Nephron (organoid): Measurements from ENCODE around the gene CCL14.

ENCODE experiments used
- H3K27ac Mint-ChIP-seq, 3 experiments: 2 replicates each; pipeline ENCODE4 v1.8.0; 2020; ENCODE audit warnings: mixed read lengths in 3 of 3, mild to moderate bottlenecking in 2 of 3, moderate library complexity in 1 of 3
- H3K27me3 Mint-ChIP-seq: 2 replicates; pipeline ENCODE4 v1.8.0; 2021; ENCODE audit warnings: low read depth, mild to moderate bottlenecking, moderate library complexity, mixed read lengths
- H3K36me3 Mint-ChIP-seq: 2 replicates; pipeline ENCODE4 v1.8.0; 2020; ENCODE audit warnings: low read depth, mixed read lengths
- H3K4me1 Mint-ChIP-seq: 2 replicates; pipeline ENCODE4 v1.8.0; 2020; ENCODE audit warnings: mixed read lengths
- H3K4me3 Mint-ChIP-seq, 3 experiments: 2 replicates each; pipeline ENCODE4 v1.8.0; 2020; ENCODE audit warnings: mild to moderate bottlenecking in 3 of 3, mixed read lengths in 3 of 3, moderate library complexity in 2 of 3
- H3K9me3 Mint-ChIP-seq: 2 replicates; pipeline ENCODE4 v1.8.0; 2020; ENCODE audit warnings: mixed read lengths
- TF ChIP-seq, protein P1 (sequence below), 3 experiments: fragments of 200-600 bp; sonication (generic); IDR thresholded peaks; one replicate each; pipeline ENCODE4 v1.5.0; 2021; ENCODE audit warnings: antibody characterized with exemption in 3 of 3; ENCODE audit not compliant: unreplicated experiment in 3 of 3

CCL14 gene

DNA sequence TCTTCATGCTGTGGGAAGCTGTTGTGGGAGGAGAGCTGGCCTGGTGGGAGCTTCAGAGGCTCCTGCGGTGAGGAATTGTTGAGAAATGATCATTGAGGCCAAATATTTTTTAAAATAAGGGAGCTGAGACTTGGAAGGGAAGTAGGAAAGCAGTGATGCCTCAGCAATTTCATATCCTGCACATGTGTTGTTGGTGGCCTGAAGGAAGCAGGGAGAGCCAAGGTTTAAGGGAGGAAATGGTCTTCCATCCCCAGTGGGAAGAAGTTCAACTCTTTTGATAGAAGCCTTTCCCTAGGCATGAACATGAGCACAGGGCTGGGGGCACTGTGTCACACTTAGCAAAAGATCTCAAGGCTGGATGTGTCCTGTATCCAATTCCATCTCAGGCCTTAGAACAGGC is at the start of gene CCL14:
TSS of gene CCL14 (minus strand) at position 87 of the 400 bp plus-strand sequence. CDS start at position 7, 80 bp downstream.
- Mint-ChIP-seq H3K27ac (peak within 1 kb of the TSS in 1 of 3 experiments; percentile 2), H3K9me3 (peaks cover 8% of the 10 kb centered on the region), H3K27me3 (peaks cover 11% of the 10 kb centered on the region), H3K4me1 (no peaks in the 10 kb centered on the region), H3K36me3 (no peaks in the 10 kb centered on the region), H3K4me3 (no peak within 1 kb of the TSS)
- TF ChIP-seq, protein P1, sequence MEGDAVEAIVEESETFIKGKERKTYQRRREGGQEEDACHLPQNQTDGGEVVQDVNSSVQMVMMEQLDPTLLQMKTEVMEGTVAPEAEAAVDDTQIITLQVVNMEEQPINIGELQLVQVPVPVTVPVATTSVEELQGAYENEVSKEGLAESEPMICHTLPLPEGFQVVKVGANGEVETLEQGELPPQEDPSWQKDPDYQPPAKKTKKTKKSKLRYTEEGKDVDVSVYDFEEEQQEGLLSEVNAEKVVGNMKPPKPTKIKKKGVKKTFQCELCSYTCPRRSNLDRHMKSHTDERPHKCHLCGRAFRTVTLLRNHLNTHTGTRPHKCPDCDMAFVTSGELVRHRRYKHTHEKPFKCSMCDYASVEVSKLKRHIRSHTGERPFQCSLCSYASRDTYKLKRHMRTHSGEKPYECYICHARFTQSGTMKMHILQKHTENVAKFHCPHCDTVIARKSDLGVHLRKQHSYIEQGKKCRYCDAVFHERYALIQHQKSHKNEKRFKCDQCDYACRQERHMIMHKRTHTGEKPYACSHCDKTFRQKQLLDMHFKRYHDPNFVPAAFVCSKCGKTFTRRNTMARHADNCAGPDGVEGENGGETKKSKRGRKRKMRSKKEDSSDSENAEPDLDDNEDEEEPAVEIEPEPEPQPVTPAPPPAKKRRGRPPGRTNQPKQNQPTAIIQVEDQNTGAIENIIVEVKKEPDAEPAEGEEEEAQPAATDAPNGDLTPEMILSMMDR (IDR thresholded peaks at IDR 0.05; ENCODE audit: unreplicated experiment in 3 of 3) = no peak

DNA sequence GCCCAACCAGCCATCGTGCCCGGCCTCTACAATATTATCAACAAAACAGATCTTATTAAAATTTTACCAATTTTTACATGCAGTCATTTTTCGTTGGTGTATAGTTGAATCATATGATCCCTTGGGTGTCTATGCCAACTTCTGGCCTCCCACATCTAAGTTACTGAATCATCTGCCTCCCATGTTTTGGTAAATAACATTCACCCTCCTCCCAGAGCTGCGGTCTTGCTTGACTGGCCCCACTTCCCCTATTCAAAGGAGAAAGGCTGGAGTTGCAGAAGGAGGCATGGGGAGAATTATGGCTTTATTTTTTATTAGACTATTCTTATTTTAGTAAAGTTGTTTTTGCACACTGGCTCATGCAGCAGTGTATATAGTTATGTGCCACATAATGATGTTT is 49.7 kb upstream of the CCL14 start:
- H3K27me3 Mint-ChIP-seq = peaks cover 14% of the 10 kb centered on the region
- TF ChIP-seq, protein P1 (IDR thresholded peaks at IDR 0.05; ENCODE audit: unreplicated experiment in 3 of 3) = no peak
- no peaks in the 10 kb centered on the region for H3K4me1 Mint-ChIP-seq
- H3K36me3 Mint-ChIP-seq = no peaks in the 10 kb centered on the region
- no peak overlapping the region for H3K4me3 Mint-ChIP-seq
- H3K9me3 Mint-ChIP-seq = no peaks in the 10 kb centered on the region
- no peak overlapping the region for H3K27ac Mint-ChIP-seq

DNA sequence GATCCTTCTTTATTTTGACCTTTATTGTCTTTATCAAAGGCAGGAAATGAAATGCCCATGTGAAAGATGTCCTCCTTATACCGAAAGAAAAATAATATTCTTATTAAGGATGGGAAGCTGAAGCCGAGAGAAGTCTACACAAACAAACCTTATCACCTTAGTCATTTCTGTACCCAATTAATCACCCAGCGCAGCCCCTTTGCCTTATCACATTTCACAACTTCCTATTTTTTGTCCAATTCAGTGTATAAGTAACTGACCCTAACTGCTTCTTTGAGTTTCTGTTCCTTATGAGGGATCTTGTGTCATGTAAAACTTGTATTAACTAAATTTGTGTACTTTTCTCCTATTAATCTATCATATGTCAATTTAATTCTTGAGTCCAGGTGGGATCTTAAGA is 47.6 kb upstream of the CCL14 start:
- no peaks in the 10 kb centered on the region for H3K36me3 Mint-ChIP-seq
- H3K27ac Mint-ChIP-seq = no peak overlapping the region
- H3K27me3 Mint-ChIP-seq = peaks cover 16% of the 10 kb centered on the region
- TF ChIP-seq, protein P1 (IDR thresholded peaks at IDR 0.05; ENCODE audit: unreplicated experiment in 3 of 3) = no peak
- no peaks in the 10 kb centered on the region for H3K9me3 Mint-ChIP-seq
- no peaks in the 10 kb centered on the region for H3K4me1 Mint-ChIP-seq
- H3K4me3 Mint-ChIP-seq = no peak overlapping the region

DNA sequence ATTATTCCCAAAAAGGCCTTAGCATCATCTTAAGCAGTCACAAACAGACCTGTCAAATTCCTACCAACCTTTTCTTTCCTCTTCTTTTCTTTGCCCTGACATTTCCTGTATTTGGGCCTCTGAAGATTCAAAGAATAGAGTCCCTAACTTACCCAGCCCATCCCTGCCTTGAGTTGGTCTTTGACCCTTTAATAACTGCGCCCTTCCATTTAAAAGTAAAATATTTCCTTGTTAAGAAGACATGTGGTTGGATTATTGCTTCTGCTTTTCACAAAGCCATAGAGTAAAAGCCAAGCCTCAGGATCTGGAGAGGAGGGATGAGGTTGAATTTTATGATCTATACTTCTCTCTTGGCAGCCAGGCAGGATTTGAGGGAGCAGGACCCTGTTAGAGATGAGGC is 44.4 kb upstream of the CCL14 start:
- Mint-ChIP-seq H3K36me3 (no peaks in the 10 kb centered on the region), H3K9me3 (no peaks in the 10 kb centered on the region), H3K27me3 (peaks cover 24% of the 10 kb centered on the region), H3K27ac (no peak overlapping the region), H3K4me3 (no peak overlapping the region), H3K4me1 (no peaks in the 10 kb centered on the region)
- TF ChIP-seq, protein P1 (IDR thresholded peaks at IDR 0.05; ENCODE audit: unreplicated experiment in 3 of 3) = no peak

DNA sequence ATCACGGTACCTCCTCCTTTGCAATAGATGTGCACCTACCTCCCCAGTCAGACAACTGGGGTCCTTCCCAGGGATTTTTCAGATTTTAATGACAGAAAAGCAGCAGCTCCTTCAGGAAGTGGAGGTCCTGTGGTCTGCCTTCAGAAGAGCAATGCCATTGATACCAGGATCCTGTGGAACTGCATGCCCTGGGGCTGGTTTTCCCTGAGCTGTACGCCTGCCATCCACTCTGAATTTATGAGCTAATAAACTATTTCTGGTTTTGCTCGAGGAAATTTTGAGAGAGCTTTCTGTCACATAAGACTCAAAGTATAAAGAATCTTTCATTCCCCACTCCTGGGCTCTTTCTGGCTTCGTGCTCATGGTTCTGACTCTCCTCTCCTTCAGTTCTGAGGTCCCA is 41.2 kb upstream of the CCL14 start:
- no peaks in the 10 kb centered on the region for H3K4me1 Mint-ChIP-seq
- H3K4me3 Mint-ChIP-seq = no peak overlapping the region
- peaks cover 17% of the 10 kb centered on the region for H3K27me3 Mint-ChIP-seq
- TF ChIP-seq, protein P1 (IDR thresholded peaks at IDR 0.05; ENCODE audit: unreplicated experiment in 3 of 3) = no peak
- no peak overlapping the region for H3K27ac Mint-ChIP-seq
- no peaks in the 10 kb centered on the region for H3K9me3 Mint-ChIP-seq
- H3K36me3 Mint-ChIP-seq = no peaks in the 10 kb centered on the region

DNA sequence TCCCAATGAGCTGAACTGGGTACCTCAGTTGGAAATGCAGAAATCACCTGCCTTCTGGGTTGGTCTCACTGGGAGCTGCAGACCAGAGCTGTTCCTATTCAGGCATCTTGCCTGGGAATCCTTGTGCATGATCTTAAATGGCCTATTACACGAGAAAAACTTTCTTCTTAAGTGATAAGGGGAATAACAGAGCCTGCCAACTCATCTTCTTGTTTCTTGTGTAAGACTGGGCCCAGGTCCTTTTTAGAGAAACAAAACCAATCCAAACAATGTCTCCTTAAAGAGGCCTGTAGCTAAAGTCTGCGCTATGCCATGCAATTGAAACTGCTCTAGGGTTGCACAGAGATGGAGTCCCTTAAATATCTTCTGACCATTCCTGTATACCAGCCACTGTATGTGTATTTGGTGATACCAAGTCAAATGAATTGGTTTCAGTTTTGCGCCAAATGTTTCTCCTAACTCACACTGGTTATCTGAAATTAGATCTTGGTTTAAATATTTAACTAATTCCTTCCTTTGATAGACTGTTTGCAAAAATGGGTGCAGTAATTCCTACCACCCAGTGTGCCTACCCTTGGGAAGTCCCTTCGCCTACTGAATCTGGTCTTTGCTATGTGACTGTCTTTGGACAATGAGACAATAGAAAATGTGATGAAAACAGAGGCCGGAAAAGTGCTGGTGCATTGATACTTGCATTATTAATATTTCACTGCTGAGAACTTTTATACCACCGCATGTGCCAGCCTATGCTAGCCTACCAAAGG is 37.8 kb upstream of the CCL14 start:
- no peak overlapping the region for H3K4me3 Mint-ChIP-seq
- no peaks in the 10 kb centered on the region for H3K9me3 Mint-ChIP-seq
- TF ChIP-seq, protein P1 (IDR thresholded peaks at IDR 0.05; ENCODE audit: unreplicated experiment in 3 of 3) = no peak
- H3K4me1 Mint-ChIP-seq = no peaks in the 10 kb centered on the region
- H3K36me3 Mint-ChIP-seq = no peaks in the 10 kb centered on the region
- peaks cover 40% of the 10 kb centered on the region for H3K27me3 Mint-ChIP-seq
- H3K27ac Mint-ChIP-seq = no peak overlapping the region
